ENCODE results near the gene GPR108. TPM values are rescaled to one million over a fixed set of nuclear protein-coding genes. Genes with fewer than 3 reads are reported as not detected.

GPR108 gene
- total and polyA plus RNA-seq, 2 of the 8 experiments (the other 6 are each of a cell fraction or from before 2014, with no cell fraction given): 34.9 to 46.0 TPM

DNA sequence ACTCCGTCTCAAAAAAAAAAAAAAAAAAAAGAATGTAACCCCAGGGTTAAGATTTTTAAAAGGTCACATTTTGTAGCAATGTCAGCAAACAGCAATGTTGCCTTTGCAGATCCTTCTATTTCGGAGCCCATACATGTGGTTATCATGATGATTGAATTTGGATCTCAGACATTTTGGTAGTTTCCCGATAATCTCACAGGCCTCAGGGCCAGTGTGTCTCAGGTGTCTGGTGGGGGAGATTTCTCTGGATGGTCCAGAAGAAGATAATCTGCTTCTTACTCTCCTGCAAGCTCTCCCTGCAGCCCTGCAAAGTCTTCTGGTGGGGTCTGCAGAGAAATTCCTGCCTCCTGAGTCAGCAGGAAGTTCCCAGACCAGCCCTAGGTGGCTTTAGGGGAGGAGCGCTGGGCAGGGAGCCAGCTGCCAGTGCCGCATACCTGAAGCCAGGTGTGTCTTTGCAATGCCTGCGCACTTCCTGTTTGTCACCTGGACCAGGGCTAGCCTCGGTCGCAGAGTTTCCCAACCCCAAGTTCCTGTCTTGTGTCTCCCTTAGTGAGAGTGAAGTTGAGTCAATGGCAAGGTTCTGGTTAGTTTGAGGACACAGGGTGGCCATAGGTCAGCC is 28.5 kb upstream of the GPR108 start (continued):
- TF ChIP-seq, protein P1, sequence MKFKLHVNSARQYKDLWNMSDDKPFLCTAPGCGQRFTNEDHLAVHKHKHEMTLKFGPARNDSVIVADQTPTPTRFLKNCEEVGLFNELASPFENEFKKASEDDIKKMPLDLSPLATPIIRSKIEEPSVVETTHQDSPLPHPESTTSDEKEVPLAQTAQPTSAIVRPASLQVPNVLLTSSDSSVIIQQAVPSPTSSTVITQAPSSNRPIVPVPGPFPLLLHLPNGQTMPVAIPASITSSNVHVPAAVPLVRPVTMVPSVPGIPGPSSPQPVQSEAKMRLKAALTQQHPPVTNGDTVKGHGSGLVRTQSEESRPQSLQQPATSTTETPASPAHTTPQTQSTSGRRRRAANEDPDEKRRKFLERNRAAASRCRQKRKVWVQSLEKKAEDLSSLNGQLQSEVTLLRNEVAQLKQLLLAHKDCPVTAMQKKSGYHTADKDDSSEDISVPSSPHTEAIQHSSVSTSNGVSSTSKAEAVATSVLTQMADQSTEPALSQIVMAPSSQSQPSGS (IDR thresholded peaks at IDR 0.05; ENCODE audit: low read length): no peak
- TF ChIP-seq RBBP5 (IDR thresholded peaks at IDR 0.05; ENCODE audit: borderline replicate concordance, low read depth, low read length): peak; percentile 54; the same call in 1 of the 2 replicates
- no peak for TF ChIP-seq NANOG (IDR thresholded peaks at IDR 0.05; ENCODE audit: insufficient read depth, low read depth, low read length, poor library complexity, severe bottlenecking)
- TF ChIP-seq SUZ12 (IDR thresholded peaks at IDR 0.05; ENCODE audit: low read length): no peak
- TF ChIP-seq RXRA (IDR thresholded peaks at IDR 0.05; ENCODE audit: insufficient read depth, low read depth, low read length): no peak
- TF ChIP-seq BACH1 (IDR thresholded peaks at IDR 0.05; ENCODE audit: low read length): peak; percentile 71
- no peak for TF ChIP-seq RFX5 (IDR thresholded peaks at IDR 0.05; ENCODE audit: borderline replicate concordance, low read depth, low read length)
- no peak for TF ChIP-seq BCL11A (IDR thresholded peaks at IDR 0.05; ENCODE audit: low read depth in 2 of 2, low read length in 2 of 2)
- TF ChIP-seq, protein P2, sequence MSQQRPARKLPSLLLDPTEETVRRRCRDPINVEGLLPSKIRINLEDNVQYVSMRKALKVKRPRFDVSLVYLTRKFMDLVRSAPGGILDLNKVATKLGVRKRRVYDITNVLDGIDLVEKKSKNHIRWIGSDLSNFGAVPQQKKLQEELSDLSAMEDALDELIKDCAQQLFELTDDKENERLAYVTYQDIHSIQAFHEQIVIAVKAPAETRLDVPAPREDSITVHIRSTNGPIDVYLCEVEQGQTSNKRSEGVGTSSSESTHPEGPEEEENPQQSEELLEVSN (IDR thresholded peaks at IDR 0.05): no peak
